ENCODE measurements around the gene CRKL. TPM values are rescaled to one million over a fixed set of nuclear protein-coding genes. Genes with fewer than 3 reads are reported as not detected.

CRKL gene
- total and polyA plus RNA-seq, 2 experiments from 2014 or later = 26.7 to 42.5 TPM

GRCh38 chr22:20951932-20952380 is 34.7 kb downstream of the CRKL start:
- Histone ChIP-seq H3K9ac (no peak overlapping the region), H3K4me1 (ENCODE audit: insufficient read depth) (0 out of 2 replicates have a peak, but pooled peaks cover 15% of the 10 kb centered on the region), H3K36me3 (ENCODE audit: low read depth) (peaks cover 31% of the 10 kb centered on the region), H4K20me1 (ENCODE audit: insufficient read depth) (peaks cover 23% of the 10 kb centered on the region; the same call in 1 of the 2 replicates), H3K9me2 (ENCODE audit: insufficient read depth) (no peaks in the 10 kb centered on the region), H3K4me3 (no peak overlapping the region), H3K4me2 (ENCODE audit: unreplicated experiment) (no peak overlapping the region), H3K27me3 (replicated peaks; ENCODE audit: insufficient read depth) (no peaks in the 10 kb centered on the region), H3K9me3 (ENCODE audit: low read depth) (no peaks in the 10 kb centered on the region), H3K79me2 (ENCODE audit: insufficient read depth) (peaks cover 81% of the 10 kb centered on the region), H3K27ac (no peak overlapping the region), H3F3A (ENCODE audit: insufficient read depth) (0 out of 2 replicates have a peak, but pooled peaks cover 7% of the 10 kb centered on the region), H2AFZ (no peak overlapping the region)
- DNase-seq = no peak
- in situ Hi-C loops (cut with MboI) = no loop called here
- TF ChIP-seq EZH2phosphoT487 (IDR thresholded peaks at IDR 0.05; ENCODE audit: insufficient read depth, low read depth) (no peak), EZH2 (IDR thresholded peaks at IDR 0.05; ENCODE audit: insufficient read depth, poor library complexity, severe bottlenecking) (no peak)
- 78 to 83% methylated on average over 8 of the region's 8 CpGs for WGBS, 2 experiments (ENCODE audit: low coverage in 1 of 2, low lambda C conversion rate in 2 of 2, missing lambda C conversion rate in 2 of 2)

- H3K4me2 ChIP-seq (ENCODE audit: unreplicated experiment) = no peak overlapping the region
- H3K27ac ChIP-seq = no peak overlapping the region
- 89 to 90% methylated on average over 13 of the region's 13 CpGs for WGBS, 2 experiments (ENCODE audit: low coverage in 1 of 2, low lambda C conversion rate in 2 of 2, missing lambda C conversion rate in 2 of 2)
- H3K4me3 ChIP-seq = no peak overlapping the region
- H3K79me2 ChIP-seq (ENCODE audit: insufficient read depth) = peaks cover 73% of the 10 kb centered on the region
- H4K20me1 ChIP-seq (ENCODE audit: insufficient read depth) = peaks cover 19% of the 10 kb centered on the region; the same call in 1 of the 2 replicates
- 0 out of 2 replicates have a peak, but pooled peaks cover 15% of the 10 kb centered on the region for H3K4me1 ChIP-seq (ENCODE audit: insufficient read depth)
- 0 out of 2 replicates have a peak, but pooled peaks cover 7% of the 10 kb centered on the region for H3F3A ChIP-seq (ENCODE audit: insufficient read depth)
- H3K9me2 ChIP-seq (ENCODE audit: insufficient read depth) = no peaks in the 10 kb centered on the region
- in situ Hi-C loops (cut with MboI) = no loop called here
- no peak overlapping the region for H3K9ac ChIP-seq
- no peak overlapping the region for H2AFZ ChIP-seq
- peaks cover 31% of the 10 kb centered on the region for H3K36me3 ChIP-seq (ENCODE audit: low read depth)
- H3K27me3 ChIP-seq (replicated peaks; ENCODE audit: insufficient read depth) = no peaks in the 10 kb centered on the region
- TF ChIP-seq EZH2 (IDR thresholded peaks at IDR 0.05; ENCODE audit: insufficient read depth, poor library complexity, severe bottlenecking) (no peak), EZH2phosphoT487 (IDR thresholded peaks at IDR 0.05; ENCODE audit: insufficient read depth, low read depth) (no peak)
- no peak for DNase-seq
- no peaks in the 10 kb centered on the region for H3K9me3 ChIP-seq (ENCODE audit: low read depth)
Measured at GRCh38 chr22:20952544-20953341, 35.5 kb downstream of the CRKL start.

GRCh38 chr22:20953342-20953608 is 36.1 kb downstream of the CRKL start:
- no peaks in the 10 kb centered on the region for H3K27me3 ChIP-seq (replicated peaks; ENCODE audit: insufficient read depth)
- H3K36me3 ChIP-seq (ENCODE audit: low read depth) = peaks cover 31% of the 10 kb centered on the region
- peaks cover 14% of the 10 kb centered on the region; the same call in 1 of the 2 replicates for H4K20me1 ChIP-seq (ENCODE audit: insufficient read depth)
- H3F3A ChIP-seq (ENCODE audit: insufficient read depth) = 0 out of 2 replicates have a peak, but pooled peaks cover 7% of the 10 kb centered on the region
- 0 out of 2 replicates have a peak, but pooled peaks cover 15% of the 10 kb centered on the region for H3K4me1 ChIP-seq (ENCODE audit: insufficient read depth)
- in situ Hi-C loops (cut with MboI) = no loop called here
- TF ChIP-seq EZH2 (IDR thresholded peaks at IDR 0.05; ENCODE audit: insufficient read depth, poor library complexity, severe bottlenecking) (no peak), EZH2phosphoT487 (IDR thresholded peaks at IDR 0.05; ENCODE audit: insufficient read depth, low read depth) (no peak)
- no peak overlapping the region for H3K9ac ChIP-seq
- H3K9me2 ChIP-seq (ENCODE audit: insufficient read depth) = no peaks in the 10 kb centered on the region
- H3K4me2 ChIP-seq (ENCODE audit: unreplicated experiment) = no peak overlapping the region
- no peak overlapping the region for H3K27ac ChIP-seq
- no peak overlapping the region for H3K4me3 ChIP-seq
- WGBS, 2 experiments (ENCODE audit: low coverage in 1 of 2, low lambda C conversion rate in 2 of 2, missing lambda C conversion rate in 2 of 2) = 57 to 59% methylated on average over 3 of the region's 3 CpGs
- H3K79me2 ChIP-seq (ENCODE audit: insufficient read depth) = peaks cover 68% of the 10 kb centered on the region
- H3K9me3 ChIP-seq (ENCODE audit: low read depth) = no peaks in the 10 kb centered on the region
- DNase-seq = no peak
- H2AFZ ChIP-seq = no peak overlapping the region

- H3K79me2 ChIP-seq (ENCODE audit: insufficient read depth) = peaks cover 62% of the 10 kb centered on the region
- H3K4me2 ChIP-seq (ENCODE audit: unreplicated experiment) = no peak overlapping the region
- H3K9ac ChIP-seq = no peak overlapping the region
- H4K20me1 ChIP-seq (ENCODE audit: insufficient read depth) = peaks cover 10% of the 10 kb centered on the region; the same call in 1 of the 2 replicates
- H3K4me1 ChIP-seq (ENCODE audit: insufficient read depth) = 0 out of 2 replicates have a peak, but pooled peaks cover 15% of the 10 kb centered on the region
- peak; percentile 64 for DNase-seq
- H3K4me3 ChIP-seq = no peak overlapping the region
- no peaks in the 10 kb centered on the region for H3K9me3 ChIP-seq (ENCODE audit: low read depth)
- in situ Hi-C loops (cut with MboI) = no loop called here
- peak overlapping the region; percentile 35 for H3K27ac ChIP-seq
- 85 to 86% methylated on average over 8 of the region's 8 CpGs for WGBS, 2 experiments (ENCODE audit: low coverage in 1 of 2, low lambda C conversion rate in 2 of 2, missing lambda C conversion rate in 2 of 2)
- no peak for TF ChIP-seq EZH2phosphoT487 (IDR thresholded peaks at IDR 0.05; ENCODE audit: insufficient read depth, low read depth)
- TF ChIP-seq EZH2 (IDR thresholded peaks at IDR 0.05; ENCODE audit: insufficient read depth, poor library complexity, severe bottlenecking) = no peak
- H3K9me2 ChIP-seq (ENCODE audit: insufficient read depth) = no peaks in the 10 kb centered on the region
- H3K27me3 ChIP-seq (replicated peaks; ENCODE audit: insufficient read depth) = no peaks in the 10 kb centered on the region
- peaks cover 31% of the 10 kb centered on the region for H3K36me3 ChIP-seq (ENCODE audit: low read depth)
- no peak overlapping the region for H2AFZ ChIP-seq
- 0 out of 2 replicates have a peak, but pooled peaks cover 7% of the 10 kb centered on the region for H3F3A ChIP-seq (ENCODE audit: insufficient read depth)
Measured at GRCh38 chr22:20953668-20954500, 36.7 kb downstream of the CRKL start.
